Tongue (tissue), 2 donors: Measurements from ENCODE around the gene LPCAT2. TPM values are rescaled to one million over a fixed set of nuclear protein-coding genes. Genes with fewer than 3 reads are reported as not detected.

Experiments used
- DNase-seq: peaks from one replicate; pipeline ENCODE4 v3.0.0-alpha.2; 2015
- total RNA-seq: library from RNA; depleted of rRNA; stranded (reverse); fragments of >200 nt; gene quantifications from one replicate; pipeline ENCODE4 v1.2.3, GENCODE V29; 2014

Gene LPCAT2
- total RNA-seq, 1 donor from 2014 or later, result 27.0 TPM

DNA sequence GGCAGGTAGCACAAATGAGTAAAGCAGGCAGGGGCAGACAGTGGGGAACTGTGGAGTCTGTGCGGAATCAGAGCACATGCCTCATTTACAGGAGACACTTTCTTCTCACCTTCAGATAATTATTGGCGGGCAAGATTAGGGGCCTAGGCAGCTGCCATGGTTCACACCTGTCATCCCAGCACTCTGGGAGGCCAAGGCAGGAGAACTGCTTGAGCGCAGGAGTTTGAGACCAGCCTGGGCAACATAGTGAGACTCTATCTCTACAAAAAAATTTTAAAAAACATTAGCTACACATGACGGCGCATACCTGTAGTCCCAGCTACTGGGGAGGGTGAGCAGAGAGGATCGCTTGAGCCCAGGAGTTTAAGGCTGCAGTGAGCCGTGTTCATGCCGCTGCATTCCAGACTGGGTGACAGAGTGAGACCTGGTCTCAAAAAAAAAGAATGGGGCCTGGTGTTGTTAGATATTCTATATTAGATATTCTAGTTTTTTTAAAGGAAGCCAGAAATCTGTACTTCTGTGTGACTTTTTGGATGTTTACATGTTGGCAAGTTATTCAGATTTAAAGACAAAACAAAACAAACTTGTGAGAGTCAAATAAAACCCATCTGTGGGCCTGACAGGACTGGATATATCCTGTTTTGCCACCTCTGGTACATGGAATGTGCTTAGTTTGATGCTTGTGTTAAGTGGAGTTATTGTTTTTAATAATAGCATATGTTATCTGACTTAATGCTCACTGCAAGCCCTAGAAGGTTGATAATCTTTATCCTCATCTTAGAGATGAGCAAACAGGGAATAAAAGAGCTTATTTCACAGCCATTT lies 4.9 kb upstream of the LPCAT2 start:
- DNase-seq, result no peak

DNA sequence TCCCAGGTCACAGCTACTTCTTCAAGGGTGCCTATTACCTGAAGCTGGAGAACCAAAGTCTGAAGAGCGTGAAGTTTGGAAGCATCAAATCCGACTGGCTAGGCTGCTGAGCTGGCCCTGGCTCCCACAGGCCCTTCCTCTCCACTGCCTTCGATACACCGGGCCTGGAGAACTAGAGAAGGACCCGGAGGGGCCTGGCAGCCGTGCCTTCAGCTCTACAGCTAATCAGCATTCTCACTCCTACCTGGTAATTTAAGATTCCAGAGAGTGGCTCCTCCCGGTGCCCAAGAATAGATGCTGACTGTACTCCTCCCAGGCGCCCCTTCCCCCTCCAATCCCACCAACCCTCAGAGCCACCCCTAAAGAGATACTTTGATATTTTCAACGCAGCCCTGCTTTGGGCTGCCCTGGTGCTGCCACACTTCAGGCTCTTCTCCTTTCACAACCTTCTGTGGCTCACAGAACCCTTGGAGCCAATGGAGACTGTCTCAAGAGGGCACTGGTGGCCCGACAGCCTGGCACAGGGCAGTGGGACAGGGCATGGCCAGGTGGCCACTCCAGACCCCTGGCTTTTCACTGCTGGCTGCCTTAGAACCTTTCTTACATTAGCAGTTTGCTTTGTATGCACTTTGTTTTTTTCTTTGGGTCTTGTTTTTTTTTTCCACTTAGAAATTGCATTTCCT lies 3.4 kb upstream of the LPCAT2 start:
- no peak for DNase-seq

DNA sequence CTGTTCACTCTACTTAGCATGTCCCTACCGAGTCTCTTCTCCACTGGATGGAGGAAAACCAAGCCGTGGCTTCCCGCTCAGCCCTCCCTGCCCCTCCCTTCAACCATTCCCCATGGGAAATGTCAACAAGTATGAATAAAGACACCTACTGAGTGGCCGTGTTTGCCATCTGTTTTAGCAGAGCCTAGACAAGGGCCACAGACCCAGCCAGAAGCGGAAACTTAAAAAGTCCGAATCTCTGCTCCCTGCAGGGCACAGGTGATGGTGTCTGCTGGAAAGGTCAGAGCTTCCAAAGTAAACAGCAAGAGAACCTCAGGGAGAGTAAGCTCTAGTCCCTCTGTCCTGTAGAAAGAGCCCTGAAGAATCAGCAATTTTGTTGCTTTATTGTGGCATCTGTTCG lies 2.8 kb upstream of the LPCAT2 start:
- no peak for DNase-seq

DNA sequence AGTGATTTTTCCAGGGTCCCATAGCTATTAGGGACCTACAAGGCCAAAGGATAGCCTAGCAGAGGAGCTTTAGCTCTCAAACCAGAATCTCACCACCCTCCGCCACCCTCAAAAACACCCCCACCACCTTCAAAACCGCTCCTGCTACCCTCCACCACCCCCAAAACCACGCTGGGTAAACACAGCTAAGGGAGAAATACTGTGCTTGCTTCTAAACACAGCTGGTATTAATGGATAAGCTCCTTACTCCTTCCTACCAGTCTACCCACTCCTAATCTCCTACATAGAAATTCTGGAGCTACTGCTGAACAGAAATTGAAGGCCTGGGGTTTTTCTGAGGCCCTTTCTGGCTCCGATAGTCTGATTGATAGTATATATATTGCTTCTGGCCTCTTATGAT lies 2.2 kb upstream of the LPCAT2 start:
- no peak for DNase-seq

DNA sequence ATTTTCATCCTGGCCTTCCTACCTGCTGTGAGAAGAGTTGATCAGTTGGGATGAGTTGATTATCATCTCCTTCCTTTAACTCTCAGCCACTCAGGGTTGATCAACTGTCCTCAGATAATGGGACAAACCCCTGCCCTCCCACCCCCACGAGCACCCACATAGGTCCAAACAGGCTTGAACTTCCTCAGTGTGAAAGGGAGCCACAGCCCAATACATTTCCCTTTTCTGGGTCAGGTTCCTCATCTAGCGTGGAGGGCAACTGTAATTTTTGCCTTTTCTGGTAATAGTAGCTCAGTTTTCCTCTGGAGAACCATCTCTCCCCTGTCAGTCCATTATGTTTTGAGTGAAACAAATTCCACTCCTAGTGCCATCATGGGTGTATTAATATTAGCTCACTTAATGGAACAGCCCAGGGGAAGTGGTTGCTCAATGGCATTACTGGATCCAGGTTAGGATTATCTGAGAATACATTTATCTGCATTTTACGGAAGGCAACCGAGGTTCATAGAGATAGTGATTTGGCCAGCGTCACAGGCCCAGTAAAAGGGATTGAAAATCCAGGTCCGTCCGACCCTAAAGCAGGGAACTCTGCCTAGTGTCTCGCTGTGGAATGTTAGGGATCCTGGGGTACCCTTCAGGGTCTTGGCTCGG lies 476 bp upstream of the LPCAT2 start:
- no peak for DNase-seq

DNA sequence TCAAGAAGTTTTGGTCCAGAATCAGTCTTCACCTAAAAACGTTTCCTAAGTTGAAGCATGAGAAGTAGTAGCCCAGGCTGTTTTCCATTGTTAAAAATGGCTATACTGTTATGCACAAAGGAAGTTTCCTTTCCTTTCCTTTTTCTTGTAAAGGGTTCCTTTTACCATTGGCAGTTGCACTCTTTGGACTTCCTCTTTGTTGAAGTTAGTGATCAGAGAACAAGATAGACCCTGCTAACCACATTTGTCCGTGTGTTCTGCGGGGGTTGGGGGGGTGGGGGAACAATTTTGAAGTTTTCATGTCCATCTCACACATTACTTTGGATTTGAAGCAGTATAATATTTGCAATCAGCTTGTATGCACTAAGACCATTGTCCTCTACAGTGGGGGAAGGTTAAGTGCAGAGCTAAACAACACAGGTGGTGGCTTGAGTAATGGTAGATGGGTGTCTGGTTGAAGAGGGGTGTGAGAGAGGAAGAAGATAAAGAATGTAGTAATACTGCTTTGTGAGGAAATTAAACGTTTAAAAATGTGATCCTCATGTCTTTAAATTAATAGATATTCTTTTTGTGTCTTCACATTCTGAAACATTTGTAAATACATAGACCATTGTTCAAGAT lies 1.4 kb downstream of the LPCAT2 start:
- DNase-seq, result no peak

DNA sequence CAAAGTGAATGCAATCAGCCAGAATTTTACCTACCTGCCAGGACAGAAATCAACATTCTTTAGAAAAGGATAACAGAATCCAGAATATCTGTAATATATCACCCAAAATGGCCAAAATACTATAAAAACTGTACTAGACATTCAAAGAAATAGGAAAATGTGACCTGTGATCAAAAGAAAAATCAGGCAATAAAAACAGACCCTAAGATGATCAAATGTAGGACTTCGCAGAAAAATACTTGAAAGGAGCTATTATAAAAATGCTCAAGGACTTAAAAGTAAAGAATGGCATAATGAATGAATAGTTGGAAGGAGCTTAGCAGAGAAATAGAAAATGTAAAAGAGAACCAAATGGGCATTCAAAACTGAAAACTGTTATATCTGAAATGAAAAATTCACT lies 4.1 kb downstream of the LPCAT2 start:
- DNase-seq, result no peak

DNA sequence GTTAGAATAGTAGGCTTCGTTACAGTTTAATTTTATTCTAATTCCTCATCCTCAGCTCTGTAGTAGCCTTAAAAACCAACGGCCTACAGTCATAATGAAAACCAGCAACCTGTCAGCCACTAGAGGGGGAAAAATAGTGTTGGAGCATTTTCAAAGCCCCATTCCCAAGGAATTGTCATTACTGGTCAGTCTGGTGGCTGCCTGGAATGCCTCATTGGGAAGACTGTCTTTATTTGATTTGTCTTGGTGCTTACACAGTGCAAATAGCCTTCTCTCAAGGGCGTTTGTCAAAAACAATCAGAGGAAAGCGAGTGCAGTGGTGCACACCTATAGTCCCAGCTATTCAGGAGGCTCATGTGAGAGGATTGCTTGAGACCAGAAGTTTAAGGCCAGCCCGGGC lies 4.7 kb downstream of the LPCAT2 start:
- DNase-seq, result no peak

DNA sequence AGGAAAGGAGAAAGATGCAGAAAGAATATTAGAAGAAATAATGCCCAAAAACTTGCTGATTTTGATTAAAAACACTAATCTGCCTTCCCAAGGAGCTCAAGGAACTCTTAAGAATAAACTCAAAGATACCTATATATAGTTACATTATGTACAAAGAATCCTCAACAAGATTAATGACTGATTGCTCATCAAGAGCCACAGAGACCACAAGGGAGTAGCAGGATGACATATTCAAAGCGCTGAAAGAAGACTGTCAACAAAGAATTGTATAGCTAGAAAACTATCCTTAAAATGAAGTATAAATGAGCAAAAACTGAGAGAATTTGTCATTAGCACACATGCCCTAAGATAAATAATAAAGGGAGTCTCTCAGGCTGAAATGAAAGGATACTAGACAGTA lies 6.2 kb downstream of the LPCAT2 start:
- no peak for DNase-seq

DNA sequence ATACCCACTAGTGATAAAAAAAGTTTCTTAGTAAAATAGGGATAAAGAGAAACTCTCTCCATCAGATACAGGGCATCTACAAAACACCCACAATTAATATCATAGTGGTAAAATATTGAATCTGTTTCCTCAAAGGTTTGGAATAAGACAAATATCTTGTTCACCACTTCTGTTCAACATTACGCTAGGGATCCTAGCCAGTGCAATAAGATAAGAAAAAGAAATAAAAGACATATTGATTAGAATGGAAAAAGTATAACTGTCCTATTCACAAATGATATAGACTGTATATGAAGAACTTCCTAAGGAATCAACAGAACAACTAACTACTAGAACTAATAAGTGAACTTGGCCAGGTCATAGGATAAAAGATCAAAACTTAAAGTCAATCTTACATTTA lies 12.9 kb downstream of the LPCAT2 start:
- no peak for DNase-seq

DNA sequence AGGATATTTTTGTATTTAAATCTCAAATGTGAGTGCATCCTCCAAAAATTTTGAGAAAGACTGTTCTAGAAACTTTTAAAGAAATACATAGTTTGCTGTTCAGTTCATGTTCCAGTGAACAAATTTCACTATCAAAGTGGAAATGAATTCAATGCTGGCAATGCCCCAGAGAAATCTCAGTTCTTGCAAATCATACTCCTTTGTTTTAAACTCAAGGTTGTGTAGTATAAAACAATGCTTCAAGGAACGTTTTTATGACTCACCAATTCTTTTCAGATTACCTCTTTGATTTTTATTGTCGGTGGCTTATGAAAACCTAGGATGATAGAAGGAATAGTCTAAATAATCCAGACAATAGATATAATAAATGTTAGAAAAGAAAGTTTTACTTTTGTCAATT lies 17.6 kb downstream of the LPCAT2 start:
- no peak for DNase-seq

DNA sequence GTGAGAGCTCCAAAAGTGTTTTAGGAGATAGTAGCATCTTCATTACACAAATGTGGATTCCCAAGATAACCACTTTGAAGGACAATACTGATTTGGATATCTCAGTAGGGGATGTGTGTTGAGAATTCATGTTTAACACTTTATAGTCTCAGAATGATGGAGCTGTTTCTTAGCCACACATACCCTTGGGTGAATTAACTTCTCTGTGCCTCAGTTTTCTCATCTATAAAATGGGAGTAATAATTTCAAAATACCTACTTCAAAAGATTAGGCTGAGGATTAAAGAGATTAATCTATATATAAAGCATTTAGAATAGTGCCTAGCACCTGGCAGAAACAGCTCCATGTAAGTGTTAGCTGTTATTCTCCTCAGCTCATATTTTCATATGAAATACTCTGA lies 19.0 kb downstream of the LPCAT2 start:
- DNase-seq, result no peak

DNA sequence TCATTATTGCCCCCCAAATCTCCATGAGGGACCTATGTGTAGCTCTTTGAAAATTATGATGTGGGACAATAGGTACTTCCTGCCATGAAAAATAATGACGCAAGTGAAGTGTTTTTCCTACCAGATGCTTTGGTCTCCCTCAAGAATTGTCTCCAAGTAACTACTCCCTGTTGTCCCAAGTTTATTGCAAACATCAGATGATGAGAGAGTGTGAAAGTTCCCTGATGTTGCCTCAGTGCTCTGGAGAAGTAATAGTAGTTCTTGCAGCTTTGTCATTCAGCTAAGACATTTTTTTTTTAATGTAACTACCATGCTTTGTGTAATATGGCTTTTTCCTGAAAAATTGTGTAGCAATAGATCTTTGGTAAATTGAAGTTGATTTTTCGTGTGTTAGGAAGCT lies 20.1 kb downstream of the LPCAT2 start:
- DNase-seq, result peak; percentile 24

DNA sequence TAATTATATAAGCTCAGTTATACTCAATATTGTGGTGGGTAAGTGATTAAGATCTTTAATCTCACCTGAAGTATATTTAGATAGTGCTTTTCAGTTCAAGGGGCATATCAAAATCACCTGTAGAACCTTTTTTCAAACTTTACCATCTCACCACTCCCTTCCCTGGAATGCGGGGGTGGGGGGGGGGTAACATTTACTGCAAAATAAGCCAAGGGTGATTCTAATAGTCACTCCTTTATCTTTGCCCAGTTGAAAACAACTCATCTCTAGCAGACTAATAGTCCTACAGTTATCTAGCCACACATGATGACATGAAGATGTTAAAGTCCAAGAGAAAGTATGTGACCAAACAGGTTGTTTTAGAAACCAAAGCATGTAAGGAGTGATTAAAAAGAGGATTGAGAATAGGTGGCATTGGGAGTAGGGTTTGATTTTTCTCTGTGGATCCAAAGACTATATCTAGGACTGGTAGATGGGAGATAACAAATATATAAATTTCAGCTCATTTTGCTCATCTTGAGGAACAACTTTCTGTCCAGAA lies 21.5 kb downstream of the LPCAT2 start:
- no peak for DNase-seq

DNA sequence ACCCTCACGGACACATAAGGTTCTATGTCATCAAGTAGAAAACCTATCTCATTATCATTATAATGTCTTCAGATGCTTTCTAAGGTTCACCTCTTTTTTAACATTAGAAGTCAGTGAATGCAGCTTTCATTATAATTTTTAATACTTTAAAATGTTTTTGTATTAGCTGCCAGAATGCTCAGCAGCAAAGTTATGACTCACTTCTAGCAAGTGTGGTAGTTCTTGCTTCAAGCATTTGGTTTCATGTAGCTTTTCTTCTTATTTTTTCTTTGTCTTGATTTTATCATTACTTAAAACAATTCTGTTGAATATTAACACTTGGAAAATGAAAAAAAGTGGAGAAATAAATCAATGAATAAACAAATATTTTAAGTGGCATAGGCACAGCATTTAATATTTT lies 23.4 kb downstream of the LPCAT2 start:
- DNase-seq, result no peak

DNA sequence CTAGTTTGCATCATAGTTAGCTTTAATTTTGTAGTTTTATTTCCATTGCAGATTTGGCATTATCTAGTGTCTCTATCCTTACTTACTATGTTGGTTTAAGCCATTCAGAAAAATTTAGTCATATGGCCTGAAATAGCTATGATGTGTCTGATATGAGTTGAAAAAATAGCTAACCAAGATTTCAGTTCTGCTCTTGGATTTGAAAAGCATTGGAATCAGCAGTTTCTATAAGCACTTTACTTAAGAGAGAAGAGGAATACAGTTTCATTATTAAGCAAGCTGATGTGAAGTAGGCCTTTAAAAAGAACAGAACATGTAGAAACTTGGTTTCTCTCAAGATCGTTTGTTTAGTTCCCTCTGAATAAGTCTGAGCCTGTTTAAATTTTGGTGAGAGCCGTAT lies 25.9 kb downstream of the LPCAT2 start:
- DNase-seq, result peak; percentile 37

DNA sequence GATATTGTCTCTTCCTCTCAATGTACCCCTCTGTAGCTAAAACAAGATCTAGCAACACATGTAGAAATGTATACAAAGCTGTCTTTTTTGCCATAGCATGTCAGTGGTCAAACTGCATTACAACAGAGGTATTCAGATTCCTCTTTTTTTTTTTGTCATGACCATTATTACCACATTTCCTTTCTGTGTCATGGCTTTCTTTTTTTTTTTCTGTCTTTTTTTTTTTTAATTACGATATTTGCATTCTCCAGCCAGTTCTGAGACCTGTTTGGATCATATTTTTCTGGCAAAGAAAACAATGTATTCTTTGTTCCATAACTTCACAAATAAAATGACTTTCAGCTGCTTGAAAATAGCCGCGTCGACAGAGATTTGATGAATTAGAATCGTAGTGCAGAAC lies 30.2 kb downstream of the LPCAT2 start:
- peak; percentile 83 for DNase-seq

DNA sequence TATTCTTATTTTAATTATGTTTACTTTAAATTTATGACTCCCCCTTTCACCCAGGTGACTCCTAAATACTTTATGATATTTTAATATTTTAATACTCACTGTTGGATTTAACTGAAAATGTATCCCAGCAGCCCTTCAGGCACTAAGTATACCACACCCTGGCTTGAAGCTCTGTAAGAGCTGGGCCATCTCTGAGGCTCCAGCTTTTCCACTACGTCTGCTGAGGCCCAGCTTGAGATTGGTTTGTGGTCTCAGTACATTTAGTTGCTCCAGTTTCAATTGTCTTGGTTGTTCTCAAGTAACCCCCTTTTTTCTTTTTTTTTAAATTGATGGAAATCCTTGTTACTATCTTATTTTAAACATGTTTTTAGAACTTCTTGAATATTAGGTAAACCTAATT lies 30.6 kb downstream of the LPCAT2 start:
- peak; percentile 80 for DNase-seq

DNA sequence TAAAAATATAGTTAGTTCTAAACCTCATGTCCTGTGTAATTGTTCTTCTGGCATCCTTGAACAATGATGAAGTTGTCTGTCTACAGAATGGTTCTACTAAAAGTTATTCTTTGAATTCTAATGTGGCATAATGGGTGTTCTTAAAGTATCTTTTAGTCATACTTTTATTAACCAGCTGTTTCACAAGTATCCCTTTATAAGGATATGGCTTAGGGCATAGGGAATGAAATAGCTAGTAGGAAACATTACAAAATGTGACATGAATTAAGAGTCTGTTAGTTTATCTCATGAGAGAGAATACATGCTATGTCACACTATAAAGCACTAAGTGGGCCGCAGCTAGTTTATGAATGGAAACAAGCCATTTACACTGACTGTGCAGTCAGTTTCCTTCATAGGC lies 31.3 kb downstream of the LPCAT2 start:
- DNase-seq, result no peak

DNA sequence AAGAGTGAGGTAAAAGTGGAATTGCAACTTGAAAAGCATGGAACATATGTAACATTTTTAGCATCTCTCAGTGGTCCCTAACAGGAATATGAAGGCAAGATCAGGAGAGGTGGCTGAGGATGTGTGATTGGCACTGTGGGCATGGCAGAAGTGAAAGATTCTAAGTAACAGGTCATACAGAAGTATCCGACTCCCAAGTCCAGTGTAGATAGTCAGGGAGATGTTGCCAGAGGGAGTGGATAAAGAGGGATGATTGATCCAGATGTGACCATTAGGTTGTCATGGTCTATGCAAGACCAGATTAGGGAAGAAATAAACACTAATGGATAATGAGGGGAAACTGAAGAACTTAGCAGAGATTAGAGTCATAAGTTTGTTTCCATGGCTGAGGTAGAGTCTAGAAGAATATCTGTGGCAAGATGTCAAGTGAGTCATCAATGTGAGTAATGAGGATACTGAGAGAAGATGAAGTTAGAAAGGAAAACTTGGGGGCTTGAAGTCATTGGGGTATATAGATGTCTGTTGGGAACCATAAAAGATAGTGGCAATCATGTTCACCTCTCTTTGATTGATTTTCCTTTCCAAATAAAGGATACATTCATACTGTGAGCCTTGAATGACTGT lies 33.7 kb downstream of the LPCAT2 start:
- DNase-seq, result no peak

DNA sequence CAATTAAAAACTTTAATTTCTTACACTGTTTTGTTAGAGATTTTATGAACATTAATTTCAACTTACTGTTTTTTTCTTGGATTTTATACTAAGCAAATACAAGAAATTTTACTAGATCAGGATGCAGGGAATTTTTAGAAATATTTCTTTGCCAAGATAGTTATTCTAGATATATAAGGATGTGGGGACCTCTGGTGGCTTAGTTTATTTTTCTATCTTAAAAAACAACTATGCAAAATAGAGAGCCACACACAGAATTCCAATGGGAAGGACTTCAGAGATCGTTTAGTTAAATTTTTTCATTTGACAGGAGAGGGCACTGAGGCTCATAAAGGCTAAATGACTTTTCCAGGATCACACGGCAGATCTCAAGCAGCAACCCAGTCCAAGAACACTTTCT lies 34.6 kb downstream of the LPCAT2 start:
- DNase-seq, result peak; percentile 78

DNA sequence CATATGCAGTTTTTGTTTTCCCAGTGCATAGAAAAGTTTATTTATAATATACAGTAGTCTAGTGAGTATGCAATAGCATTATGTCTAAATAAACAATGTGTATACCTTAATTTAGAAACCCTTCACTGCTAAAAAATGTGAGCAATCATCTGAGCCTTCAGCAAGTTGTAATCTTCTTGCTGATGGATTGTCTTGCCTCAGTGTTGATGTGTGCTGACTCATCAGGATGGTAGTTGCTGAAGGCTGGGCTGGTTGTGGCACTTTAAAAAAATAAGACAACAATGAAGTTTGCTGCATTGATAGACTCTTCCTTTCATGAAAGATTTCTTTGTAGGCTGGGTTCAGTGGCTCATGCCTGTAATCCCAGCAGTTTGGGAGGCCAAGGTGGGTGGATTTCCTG lies 43.7 kb downstream of the LPCAT2 start:
- DNase-seq, result no peak
